HL-60 (cell line): ENCODE data around the gene MCL1.

Experiments
- GABPA ChIP-seq: IDR thresholded peaks from 2 replicates; pipeline ENCODE4 v1.6.1; 2012; ENCODE audit warnings: low read depth
- POLR2AphosphoS5 ChIP-seq: IDR thresholded peaks from 2 replicates; pipeline ENCODE4 v1.6.1; 2012; ENCODE audit warnings: low read depth
- SPI1 ChIP-seq: IDR thresholded peaks from 2 replicates; pipeline ENCODE4 v1.6.1; 2012; ENCODE audit warnings: low read depth, mild to moderate bottlenecking, borderline replicate concordance
- TF ChIP-seq, protein P1 (sequence below): IDR thresholded peaks from one replicate; pipeline ENCODE4 v1.5.1; 2011; ENCODE audit warnings: low read length, control low read depth, inconsistent platforms; ENCODE audit not compliant: insufficient read depth

DNA sequence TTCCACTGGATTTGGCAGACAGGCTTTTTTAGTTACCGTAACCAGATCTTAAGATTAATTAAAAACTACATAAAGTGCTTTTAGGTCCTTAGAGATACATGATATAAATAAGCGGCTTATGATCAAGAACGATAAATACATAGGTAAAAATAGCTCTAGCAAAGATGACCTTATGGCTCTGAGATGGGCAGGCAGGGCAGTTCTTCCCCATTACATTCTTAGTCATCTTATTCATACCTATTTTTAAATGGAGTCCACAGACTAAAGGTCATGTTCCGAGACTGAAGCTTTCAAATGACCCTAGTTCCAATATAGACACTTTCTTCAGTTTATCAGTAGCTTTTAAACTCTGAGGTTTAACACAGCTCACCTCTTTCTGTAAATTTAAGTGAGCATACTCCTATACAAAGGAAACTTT, 4.3 kb downstream of the MCL1 start:
- TF ChIP-seq, protein P1, sequence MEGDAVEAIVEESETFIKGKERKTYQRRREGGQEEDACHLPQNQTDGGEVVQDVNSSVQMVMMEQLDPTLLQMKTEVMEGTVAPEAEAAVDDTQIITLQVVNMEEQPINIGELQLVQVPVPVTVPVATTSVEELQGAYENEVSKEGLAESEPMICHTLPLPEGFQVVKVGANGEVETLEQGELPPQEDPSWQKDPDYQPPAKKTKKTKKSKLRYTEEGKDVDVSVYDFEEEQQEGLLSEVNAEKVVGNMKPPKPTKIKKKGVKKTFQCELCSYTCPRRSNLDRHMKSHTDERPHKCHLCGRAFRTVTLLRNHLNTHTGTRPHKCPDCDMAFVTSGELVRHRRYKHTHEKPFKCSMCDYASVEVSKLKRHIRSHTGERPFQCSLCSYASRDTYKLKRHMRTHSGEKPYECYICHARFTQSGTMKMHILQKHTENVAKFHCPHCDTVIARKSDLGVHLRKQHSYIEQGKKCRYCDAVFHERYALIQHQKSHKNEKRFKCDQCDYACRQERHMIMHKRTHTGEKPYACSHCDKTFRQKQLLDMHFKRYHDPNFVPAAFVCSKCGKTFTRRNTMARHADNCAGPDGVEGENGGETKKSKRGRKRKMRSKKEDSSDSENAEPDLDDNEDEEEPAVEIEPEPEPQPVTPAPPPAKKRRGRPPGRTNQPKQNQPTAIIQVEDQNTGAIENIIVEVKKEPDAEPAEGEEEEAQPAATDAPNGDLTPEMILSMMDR, result no peak
- no peak for TF ChIP-seq GABPA
- TF ChIP-seq POLR2AphosphoS5, result no peak
- TF ChIP-seq SPI1, result no peak
